ENCODE results near the gene RAB18. TPM values are rescaled to one million over a fixed set of nuclear protein-coding genes. Genes with fewer than 3 reads are reported as not detected.

The RAB18 gene
- total and polyA plus RNA-seq, 2 of the 8 experiments (the other 6 are each of a cell fraction or from before 2014, with no cell fraction given) = 14.7 to 69.7 TPM

GRCh38 chr10:27500886-27501285, 3.2 kb upstream of the RAB18 start (continued):
- TF ChIP-seq CHD7 (IDR thresholded peaks at IDR 0.05; ENCODE audit: insufficient replicate concordance, low read length) (no peak), MAFK (IDR thresholded peaks at IDR 0.05; ENCODE audit: low read depth, low read length) (no peak), RFX5 (IDR thresholded peaks at IDR 0.05; ENCODE audit: borderline replicate concordance, low read depth, low read length) (no peak), NANOG (IDR thresholded peaks at IDR 0.05; ENCODE audit: insufficient read depth, low read depth, low read length, poor library complexity, severe bottlenecking) (no peak), ATF2 (IDR thresholded peaks at IDR 0.05; ENCODE audit: low read length) (no peak), CHD1 (IDR thresholded peaks at IDR 0.05; ENCODE audit: low read depth, low read length) (no peak), KDM5A (IDR thresholded peaks at IDR 0.05; ENCODE audit: low read length) (no peak), NRF1 (IDR thresholded peaks at IDR 0.05; ENCODE audit: low read depth, low read length) (no peak), TAF1 (IDR thresholded peaks at IDR 0.05; ENCODE audit: low read depth, low read length) (no peak), SP4 (IDR thresholded peaks at IDR 0.05; ENCODE audit: low read length) (no peak), TEAD4 (IDR thresholded peaks at IDR 0.05; ENCODE audit: low read depth, low read length) (no peak)
